Endodermal cell (in vitro differentiated cells): Measurements from ENCODE around the gene RBM47. TPM values are rescaled to one million over a fixed set of nuclear protein-coding genes. Genes with fewer than 3 reads are reported as not detected.

ENCODE experiments used
- DNase-seq: peaks from one replicate; pipeline ENCODE4 v3.0.0-alpha.2; 2017
- H3K27ac ChIP-seq: 2 replicates; pipeline ENCODE4 v1.5.1; 2013; ENCODE audit warnings: mild to moderate bottlenecking, low read depth, low read length, moderate library complexity
- H3K27me3 ChIP-seq: 2 replicates; pipeline ENCODE4 v1.6.1; 2013; ENCODE audit warnings: mild to moderate bottlenecking, low read length, moderate library complexity; ENCODE audit not compliant: insufficient read depth, control insufficient read depth, poor library complexity, severe bottlenecking
- H3K36me3 ChIP-seq: 2 replicates; pipeline ENCODE4 v1.7.0; 2013; ENCODE audit warnings: mild to moderate bottlenecking, low read length, moderate library complexity; ENCODE audit not compliant: control insufficient read depth, insufficient read depth
- H3K4me1 ChIP-seq: one replicate; pipeline ENCODE4 v1.7.0; 2013; ENCODE audit warnings: low read length; ENCODE audit not compliant: control insufficient read depth, insufficient read depth
- H3K4me3 ChIP-seq: 2 replicates; pipeline ENCODE4 v1.5.1; 2013; ENCODE audit warnings: mild to moderate bottlenecking, low read length, moderate library complexity
- H3K9ac ChIP-seq: 2 replicates; pipeline ENCODE4 v1.6.1; 2013; ENCODE audit warnings: mild to moderate bottlenecking, low read length, moderate library complexity; ENCODE audit not compliant: poor library complexity, severe bottlenecking; ENCODE audit errors: extremely low read depth
- H3K9me3 ChIP-seq: 2 replicates; pipeline ENCODE4 v1.6.1; 2013; ENCODE audit warnings: mild to moderate bottlenecking, low read length, moderate library complexity; ENCODE audit not compliant: control insufficient read depth
- H3K27ac Mint-ChIP-seq: 2 replicates; pipeline ENCODE4 v1.8.0; 2020; ENCODE audit warnings: mixed read lengths
- H3K27me3 Mint-ChIP-seq: 2 replicates; pipeline ENCODE4 v1.8.0; 2021; ENCODE audit warnings: mild to moderate bottlenecking, mixed read lengths; ENCODE audit not compliant: insufficient read depth
- H3K36me3 Mint-ChIP-seq: 2 replicates; pipeline ENCODE4 v1.8.0; 2020; ENCODE audit warnings: low read depth, mixed read lengths
- H3K4me1 Mint-ChIP-seq: 2 replicates; pipeline ENCODE4 v1.8.0; 2020; ENCODE audit warnings: mixed read lengths
- H3K4me3 Mint-ChIP-seq: 2 replicates; pipeline ENCODE4 v1.8.0; 2020; ENCODE audit warnings: mild to moderate bottlenecking, moderate library complexity, mixed read lengths
- H3K9me3 Mint-ChIP-seq: 2 replicates; pipeline ENCODE4 v1.8.0; 2020; ENCODE audit warnings: mild to moderate bottlenecking, mixed read lengths
- CTCF ChIP-seq: fragments of 200-600 bp; sonication (generic); conservative IDR thresholded peaks from 2 replicates; pipeline ENCODE4 v1.5.0; 2021; ENCODE audit warnings: antibody characterized with exemption, mild to moderate bottlenecking
- WGBS, 2 experiments: methylation state at CpG; one replicate each; pipeline versions ENCODE4 v1.1.5 to v1.1.7; 2013; ENCODE audit warnings: missing lambda C conversion rate in 2 of 2, mixed read lengths in 1 of 2; ENCODE audit not compliant: insufficient coverage in 1 of 2, insufficient read length in 1 of 2; 5-methylcytosine and 5-hydroxymethylcytosine counted together
- microRNA-seq: library from miRNA; unstranded; fragments of <30 nt; microRNA quantifications from one replicate; pipeline ENCODE4 v1.2.0, GENCODE V29; 2020; ENCODE audit warnings: borderline microRNAs expressed
- total RNA-seq, 2 donors: library from RNA; stranded (reverse); fragmentation: NEBNext Ultra II Directional in 1 of 2; extraction: Animal tissue kit (Norgen Biotek cat#: 25700) in 1 of 2; gene quantifications; 2 replicates in 1 of 2; 3 replicates in 1 of 2; pipeline ENCODE4 v1.2.1, GENCODE V29; 2021

Gene RBM47
- total RNA-seq, 2 donors from 2014 or later, result 71.7 to 90.6 TPM

GRCh38 chr4:40375620-40376019 is 254.0 kb downstream of the RBM47 start:
- no peak overlapping the region for H3K4me3 ChIP-seq
- 91 to 100% methylated on average over 1 to 2 of the region's 2 CpGs for WGBS, 2 experiments

DNA sequence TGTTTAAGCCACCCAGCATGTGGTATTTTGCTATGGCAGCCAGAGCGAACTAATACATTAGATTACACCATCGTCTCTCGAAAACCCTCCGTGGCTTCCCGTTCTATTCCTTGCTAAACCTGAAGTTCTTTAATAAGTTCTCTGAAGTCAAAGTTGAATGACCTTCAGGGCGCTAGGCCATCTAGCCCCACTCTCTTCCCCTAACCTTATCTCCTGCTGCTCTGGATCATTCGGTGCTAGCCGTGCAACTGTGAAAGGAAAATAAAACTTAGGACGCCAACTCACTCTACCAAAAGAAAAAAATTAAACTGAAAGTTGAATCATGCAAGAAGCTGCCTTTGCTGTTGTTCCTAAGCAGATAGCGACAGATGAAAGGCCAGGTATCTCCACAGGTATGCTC is 254.6 kb downstream of the RBM47 start:
- DNase-seq, result no peak
- Mint-ChIP-seq H3K4me1 (peaks cover 6% of the 10 kb centered on the region), H3K4me3 (no peak overlapping the region), H3K27ac (no peak overlapping the region), H3K9me3 (no peaks in the 10 kb centered on the region), H3K27me3 (no peaks in the 10 kb centered on the region), H3K36me3 (no peaks in the 10 kb centered on the region)
- no peaks in the 10 kb centered on the region for H3K9me3 ChIP-seq
- no peaks in the 10 kb centered on the region for H3K27me3 ChIP-seq
- no peak overlapping the region for H3K9ac ChIP-seq
- no peak overlapping the region for H3K27ac ChIP-seq
- no peak overlapping the region for H3K4me3 ChIP-seq
- TF ChIP-seq CTCF, result no peak
- WGBS, 2 experiments, result 93 to 95% methylated on average over 10 of the region's 10 CpGs
- no peaks in the 10 kb centered on the region for H3K36me3 ChIP-seq
- no peaks in the 10 kb centered on the region for H3K4me1 ChIP-seq

More at GRCh38 chr4:40375620-40376019, 254.0 kb downstream of the RBM47 start:
- no peak for TF ChIP-seq CTCF
- H3K36me3 ChIP-seq, result no peaks in the 10 kb centered on the region
- no peaks in the 10 kb centered on the region for H3K27me3 Mint-ChIP-seq
- H3K9me3 ChIP-seq, result no peaks in the 10 kb centered on the region
- DNase-seq, result no peak
- no peak overlapping the region for H3K27ac ChIP-seq
- H3K4me1 Mint-ChIP-seq, result peaks cover 6% of the 10 kb centered on the region
- no peak overlapping the region for H3K9ac ChIP-seq
- no peaks in the 10 kb centered on the region for H3K36me3 Mint-ChIP-seq
- H3K4me1 ChIP-seq, result no peaks in the 10 kb centered on the region
- no peaks in the 10 kb centered on the region for H3K9me3 Mint-ChIP-seq
- no peaks in the 10 kb centered on the region for H3K27me3 ChIP-seq
- no peak overlapping the region for H3K4me3 Mint-ChIP-seq
- H3K27ac Mint-ChIP-seq, result no peak overlapping the region

DNA sequence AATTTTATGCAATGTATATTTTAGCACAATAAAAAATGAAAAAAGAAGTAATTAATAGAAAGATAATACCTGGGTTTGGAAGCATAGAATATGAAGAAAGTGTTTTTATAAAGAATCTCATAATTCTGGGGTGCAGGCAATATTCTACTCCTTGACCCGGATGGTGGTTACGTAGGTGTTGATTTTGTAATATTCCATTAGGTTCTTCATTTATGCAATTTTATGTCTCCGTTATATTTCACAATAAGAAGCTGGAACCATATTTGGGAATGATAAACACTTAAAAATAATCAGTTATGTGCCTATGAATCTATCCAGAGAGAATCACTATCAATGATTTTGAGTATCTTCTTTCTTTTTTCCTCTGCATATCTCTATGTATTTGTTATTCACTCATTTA is 256.0 kb downstream of the RBM47 start:
- no peak overlapping the region for H3K4me3 Mint-ChIP-seq
- no peak for DNase-seq
- H3K9ac ChIP-seq, result no peak overlapping the region
- H3K27me3 ChIP-seq, result no peaks in the 10 kb centered on the region
- 100% methylated on average over 3 of the region's 3 CpGs; no CpG with 5 or more reads in 1 of the 2 experiments for WGBS, 2 experiments
- no peaks in the 10 kb centered on the region for H3K36me3 ChIP-seq
- no peak overlapping the region for H3K27ac Mint-ChIP-seq
- no peak for TF ChIP-seq CTCF
- H3K27me3 Mint-ChIP-seq, result no peaks in the 10 kb centered on the region
- no peak overlapping the region for H3K27ac ChIP-seq
- H3K9me3 Mint-ChIP-seq, result no peaks in the 10 kb centered on the region
- H3K4me1 ChIP-seq, result no peaks in the 10 kb centered on the region
- no peaks in the 10 kb centered on the region for H3K9me3 ChIP-seq
- no peaks in the 10 kb centered on the region for H3K4me1 Mint-ChIP-seq
- H3K4me3 ChIP-seq, result no peak overlapping the region
- H3K36me3 Mint-ChIP-seq, result no peaks in the 10 kb centered on the region

Small RNAs within 50 kb of the gene (microRNA-seq; reads per million reads assigned to microRNA genes)
- gene MIR4802, result not detected

Other genes with a start within 250 kb of the RBM47 start
- gene NSUN7, start 120.1 kb upstream of the RBM47 start, total RNA-seq, result 10 to 100 TPM; 17.9 to 29.6 TPM